Fibroblast of lung (primary cell): ENCODE measurements around the gene SREBF2. TPM values are rescaled to one million over a fixed set of nuclear protein-coding genes. Genes with fewer than 3 reads are reported as not detected.
"Not testable (repeated sequence)": the region's sequence is repeated elsewhere in the genome, so short reads cannot be mapped to it uniquely, and the experiment has no call there.

Experiments
- DNase-seq, 2 donors: peaks; one replicate each; pipeline versions ENCODE4 v3.0.0 to v3.0.0-alpha.2; 2010; ENCODE audit warnings: low read depth in 2 of 2
- H2AFZ ChIP-seq: 2 replicates; pipeline ENCODE4 v1.5.1; 2012; ENCODE audit warnings: low read length, control low read depth, inconsistent platforms
- H3K27ac ChIP-seq: 2 replicates; pipeline ENCODE4 v1.5.1; 2011; ENCODE audit warnings: low read length, control low read depth; ENCODE audit not compliant: insufficient read depth
- H3K27me3 ChIP-seq: 2 replicates; pipeline ENCODE4 v1.5.1; 2011; ENCODE audit warnings: mild to moderate bottlenecking, low read length; ENCODE audit not compliant: control insufficient read depth, insufficient read depth
- H3K36me3 ChIP-seq: 2 replicates; pipeline ENCODE4 v1.5.1; 2011; ENCODE audit warnings: low read length; ENCODE audit not compliant: control insufficient read depth, insufficient read depth
- H3K4me1 ChIP-seq: 2 replicates; pipeline ENCODE4 v1.5.1; 2011; ENCODE audit warnings: low read length; ENCODE audit not compliant: control insufficient read depth, insufficient read depth; ENCODE audit errors: extremely low read depth
- H3K4me2 ChIP-seq: 2 replicates; pipeline ENCODE4 v1.5.1; 2011; ENCODE audit warnings: low read length, control low read depth; ENCODE audit not compliant: insufficient read depth; ENCODE audit errors: extremely low read depth
- H3K4me3 ChIP-seq, 4 experiments: fragments of 200-600 bp in 1 of 4; sonication (generic) in 1 of 4; replicated peaks in 1 of 4; 2 replicates each; pipeline ENCODE4 v1.5.1; 2011 to 2016; ENCODE audit warnings: low read length in 4 of 4, low read depth in 3 of 4, mild to moderate bottlenecking in 3 of 4, control low read depth in 2 of 4, inconsistent platforms in 1 of 4, mixed read lengths in 1 of 4; ENCODE audit not compliant: insufficient read depth in 1 of 4; ENCODE audit errors: control extremely low read depth in 1 of 4
- H3K79me2 ChIP-seq: 2 replicates; pipeline ENCODE4 v1.5.1; 2012; ENCODE audit warnings: mild to moderate bottlenecking, low read length, inconsistent platforms; ENCODE audit not compliant: control insufficient read depth, insufficient read depth
- H3K9ac ChIP-seq: 2 replicates; pipeline ENCODE4 v1.5.1; 2011; ENCODE audit warnings: mild to moderate bottlenecking, low read length, control low read depth; ENCODE audit not compliant: insufficient read depth
- H3K9me3 ChIP-seq: 2 replicates; pipeline ENCODE4 v1.5.1; 2012; ENCODE audit warnings: low read depth, low read length; ENCODE audit not compliant: control insufficient read depth, insufficient read depth
- H4K20me1 ChIP-seq: 2 replicates; pipeline ENCODE4 v1.5.1; 2011; ENCODE audit warnings: low read length; ENCODE audit not compliant: control insufficient read depth, insufficient read depth; ENCODE audit errors: extremely low read depth
- CTCF ChIP-seq, 2 donors: IDR thresholded peaks in 1 of 2; conservative IDR thresholded peaks in 1 of 2; 1 replicate in 1 of 2; 2 replicates in 1 of 2; pipeline ENCODE4 v1.5.1; 2011 to 2012; ENCODE audit warnings: low read length in 2 of 2, control low read depth in 1 of 2, inconsistent platforms in 1 of 2, low read depth in 1 of 2, mild to moderate bottlenecking in 1 of 2
- EZH2 ChIP-seq: IDR thresholded peaks from 2 replicates; pipeline ENCODE4 v1.5.1; 2012; ENCODE audit warnings: low read length, control low read depth, mild to moderate bottlenecking; ENCODE audit errors: missing control alignments
- polyA plus RNA-seq, 2 donors: library from polyadenylated mRNA; depleted of rRNA in 1 of 2; stranded (reverse) in 1 of 2; unstranded in 1 of 2; fragments of >200 nt; gene quantifications; 2 replicates each; pipeline ENCODE4 v1.2.1, GENCODE V29; 2011 to 2012; ENCODE audit warnings: missing spikeins in 1 of 2
- total RNA-seq: library from RNA; depleted of rRNA; stranded (reverse); fragments of >200 nt; gene quantifications from 2 replicates; pipeline ENCODE4 v1.2.1, GENCODE V29; 2014

SREBF2 gene
- total and polyA plus RNA-seq, 2 donors (not counting 1 experiment from before 2014, with no cell fraction given): 51.7 to 103 TPM

- Histone ChIP-seq H3K9me3 (no peaks in the 10 kb centered on the region), H3K27me3 (no peaks in the 10 kb centered on the region), H3K4me1 (peaks cover 6% of the 10 kb centered on the region), H3K79me2 (peaks cover 41% of the 10 kb centered on the region), H3K27ac (peak overlapping the region; percentile 94), H3K9ac (peak overlapping the region; percentile 85), H4K20me1 (peaks cover 1% of the 10 kb centered on the region), H2AFZ (no peak overlapping the region), H3K4me2 (peak overlapping the region; percentile 86), H3K4me3 (peak overlapping the region; percentile 85 to 96 (median 86)), H3K36me3 (peaks cover 10% of the 10 kb centered on the region)
- no peak for DNase-seq
- no peak for TF ChIP-seq CTCF (conservative IDR thresholded peaks at IDR 0.05 in 1 of 2, IDR thresholded peaks at IDR 0.05 in 1 of 2; ENCODE audit: low read depth in 1 of 2, low read length in 2 of 2)
- no peak for TF ChIP-seq EZH2
Measured at GRCh38 chr22:41834005-41834944, 1.4 kb downstream of the SREBF2 start.

- H3K79me2 ChIP-seq: peaks cover 47% of the 10 kb centered on the region
Measured at GRCh38 chr22:41835462-41835861, 2.6 kb downstream of the SREBF2 start.

GRCh38 chr22:41836551-41836950, 3.6 kb downstream of the SREBF2 start:
- no peak overlapping the region for H3K4me3 ChIP-seq
- H3K4me2 ChIP-seq: no peak overlapping the region
- no peak for DNase-seq
- peaks cover 56% of the 10 kb centered on the region for H3K79me2 ChIP-seq
- no peaks in the 10 kb centered on the region for H3K9me3 ChIP-seq
- no peak overlapping the region for H3K9ac ChIP-seq
- H3K36me3 ChIP-seq: peaks cover 14% of the 10 kb centered on the region
- no peak overlapping the region for H2AFZ ChIP-seq
- no peak overlapping the region for H3K27ac ChIP-seq
- no peaks in the 10 kb centered on the region for H3K27me3 ChIP-seq
- H4K20me1 ChIP-seq: peaks cover 5% of the 10 kb centered on the region
- H3K4me1 ChIP-seq: peaks cover 6% of the 10 kb centered on the region
- TF ChIP-seq CTCF (conservative IDR thresholded peaks at IDR 0.05 in 1 of 2, IDR thresholded peaks at IDR 0.05 in 1 of 2; ENCODE audit: low read depth in 1 of 2, low read length in 2 of 2) (no peak), EZH2 (no peak)

More at GRCh38 chr22:41835462-41835861, 2.6 kb downstream of the SREBF2 start:
- not testable (repeated sequence) for H3K4me3 ChIP-seq, H3K9me3 ChIP-seq, H3K4me2 ChIP-seq, H3K4me1 ChIP-seq, H3K9ac ChIP-seq, H3K27ac ChIP-seq, H4K20me1 ChIP-seq, H2AFZ ChIP-seq, DNase-seq, H3K27me3 ChIP-seq
- H3K36me3 ChIP-seq: peaks cover 11% of the 10 kb centered on the region
